Lung (tissue), 12 donors: ENCODE data around the gene CCDC146. TPM values are rescaled to one million over a fixed set of nuclear protein-coding genes. Genes with fewer than 3 reads are reported as not detected.
"Not testable (repeated sequence)": the region's sequence is repeated elsewhere in the genome, so short reads cannot be mapped to it uniquely, and the experiment has no call there.

Experiments used
- ATAC-seq: fragments of 200-7000 bp; cut with Tn5 transposase; one replicate; pipeline ENCODE4 v1.9.1; 2020; ENCODE audit warnings: moderate number of reproducible peaks; ENCODE audit not compliant: insufficient read depth, low FRiP score
- DNase-seq, 3 donors: peaks; one replicate each; pipeline ENCODE4 v3.0.0-alpha.2; 2013 to 2017
- H3K27ac ChIP-seq, 2 donors: one replicate each; pipeline ENCODE4 v1.5.1; 2013; ENCODE audit warnings: mild to moderate bottlenecking in 2 of 2, moderate library complexity in 2 of 2, control low read depth in 1 of 2, inconsistent platforms in 1 of 2, low read depth in 1 of 2, low read length in 1 of 2
- H3K27me3 ChIP-seq, 3 donors: one replicate each; pipeline ENCODE4 v1.5.1; 2013; ENCODE audit warnings: low read length in 2 of 3; ENCODE audit not compliant: control insufficient read depth in 3 of 3, insufficient read depth in 3 of 3
- H3K36me3 ChIP-seq, 4 donors: one replicate each; pipeline ENCODE4 v1.5.1; 2013; ENCODE audit warnings: low read length in 4 of 4, mild to moderate bottlenecking in 1 of 4, moderate library complexity in 1 of 4; ENCODE audit not compliant: control insufficient read depth in 4 of 4, insufficient read depth in 4 of 4
- H3K4me1 ChIP-seq, 5 donors: one replicate each; pipeline ENCODE4 v1.5.1; 2013; ENCODE audit warnings: low read length in 5 of 5, mild to moderate bottlenecking in 2 of 5, moderate library complexity in 1 of 5; ENCODE audit not compliant: control insufficient read depth in 5 of 5, insufficient read depth in 5 of 5
- H3K4me3 ChIP-seq: one replicate; pipeline ENCODE4 v1.5.1; 2013; ENCODE audit warnings: mild to moderate bottlenecking, control low read depth, moderate library complexity
- H3K9ac ChIP-seq, 2 donors: one replicate each; pipeline ENCODE4 v1.5.1; 2013; ENCODE audit warnings: low read length in 2 of 2, control low read depth in 1 of 2; ENCODE audit not compliant: insufficient read depth in 1 of 2
- H3K9me3 ChIP-seq, 4 donors: one replicate each; pipeline ENCODE4 v1.5.1; 2013; ENCODE audit warnings: low read length in 3 of 4, mild to moderate bottlenecking in 1 of 4, moderate library complexity in 1 of 4; ENCODE audit not compliant: control insufficient read depth in 4 of 4, insufficient read depth in 3 of 4
- WGBS, 2 donors: extraction: QIAGEN DNeasy Blood & Tissue Kit; methylation state at CpG; one replicate each; pipeline ENCODE4 v1.1.7; 2013; 5-methylcytosine and 5-hydroxymethylcytosine counted together
- polyA plus RNA-seq, 2 donors: library from polyadenylated mRNA; stranded (reverse); fragments of 200-250 nt; gene quantifications; one replicate each; pipeline ENCODE4 v1.2.1, GENCODE V29; 2013
- total RNA-seq, 2 donors: library from RNA; depleted of rRNA in 1 of 2; stranded (reverse); fragments of >200 nt in 1 of 2; gene quantifications; one replicate each; pipeline ENCODE4 v1.2.1, GENCODE V29; 2014 to 2021
- TF ChIP-seq, protein P1 (sequence below): IDR thresholded peaks from 2 replicates; pipeline ENCODE4 v1.5.1; 2012; ENCODE audit warnings: mild to moderate bottlenecking; ENCODE audit errors: control extremely low read depth, extremely low read depth
- donor health status: control.
- donor health status: control.
- donor health status: Bipolar disorder and iron deficiency.
- donor health status: healthy.
- donor health status: DM: yes; HTN: yes; CAD: no.

The CCDC146 gene
- total and polyA plus RNA-seq, 4 donors = 8.4 to 29.6 (median 17.4) TPM

DNA sequence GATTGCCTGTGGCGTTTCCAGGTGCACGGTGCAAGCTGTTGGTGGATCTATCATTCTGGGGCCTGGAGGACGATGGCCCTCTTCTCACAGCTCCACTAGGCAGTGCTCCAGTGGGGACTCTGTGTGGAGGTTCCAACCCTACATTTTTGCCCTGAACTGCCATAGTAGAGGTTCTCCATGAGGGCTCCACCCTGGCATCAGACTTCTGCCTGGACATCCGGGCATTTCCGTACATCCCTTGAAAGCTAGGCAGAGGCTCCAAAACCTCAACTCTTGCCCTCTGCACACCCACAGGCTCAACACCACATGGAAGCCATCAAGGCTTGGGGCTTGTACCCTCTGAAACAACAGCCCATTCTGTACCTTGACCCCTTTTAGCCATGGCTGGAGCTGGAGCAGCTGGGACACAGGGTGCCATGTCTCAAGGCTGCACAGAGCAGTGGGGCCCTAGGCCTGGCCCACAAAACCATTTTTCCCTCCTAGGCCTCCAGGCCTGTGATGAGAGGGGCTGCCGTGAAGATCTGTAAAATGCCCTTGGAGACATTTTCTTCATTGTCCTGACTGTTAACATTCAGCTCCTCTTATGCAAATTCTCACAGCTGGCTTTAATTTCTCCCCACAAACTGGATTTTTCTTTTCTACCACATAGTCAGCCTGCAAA, 87.2 kb downstream of the CCDC146 start:
- TF ChIP-seq, protein P1, sequence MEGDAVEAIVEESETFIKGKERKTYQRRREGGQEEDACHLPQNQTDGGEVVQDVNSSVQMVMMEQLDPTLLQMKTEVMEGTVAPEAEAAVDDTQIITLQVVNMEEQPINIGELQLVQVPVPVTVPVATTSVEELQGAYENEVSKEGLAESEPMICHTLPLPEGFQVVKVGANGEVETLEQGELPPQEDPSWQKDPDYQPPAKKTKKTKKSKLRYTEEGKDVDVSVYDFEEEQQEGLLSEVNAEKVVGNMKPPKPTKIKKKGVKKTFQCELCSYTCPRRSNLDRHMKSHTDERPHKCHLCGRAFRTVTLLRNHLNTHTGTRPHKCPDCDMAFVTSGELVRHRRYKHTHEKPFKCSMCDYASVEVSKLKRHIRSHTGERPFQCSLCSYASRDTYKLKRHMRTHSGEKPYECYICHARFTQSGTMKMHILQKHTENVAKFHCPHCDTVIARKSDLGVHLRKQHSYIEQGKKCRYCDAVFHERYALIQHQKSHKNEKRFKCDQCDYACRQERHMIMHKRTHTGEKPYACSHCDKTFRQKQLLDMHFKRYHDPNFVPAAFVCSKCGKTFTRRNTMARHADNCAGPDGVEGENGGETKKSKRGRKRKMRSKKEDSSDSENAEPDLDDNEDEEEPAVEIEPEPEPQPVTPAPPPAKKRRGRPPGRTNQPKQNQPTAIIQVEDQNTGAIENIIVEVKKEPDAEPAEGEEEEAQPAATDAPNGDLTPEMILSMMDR = no peak
- Histone ChIP-seq H3K27ac (no peak overlapping the region), H3K4me1 (no peaks in the 10 kb centered on the region), H3K9me3 (peaks cover 0 to 11% (median 4%) of the 10 kb centered on the region in 4 donors), H3K36me3 (no peaks in the 10 kb centered on the region), H3K4me3 (no peak overlapping the region), H3K9ac (no peak overlapping the region), H3K27me3 (no peaks in the 10 kb centered on the region)
- no peak for DNase-seq
- ATAC-seq = no peak
- 97 to 98% methylated on average over 6 of the region's 6 CpGs for WGBS, 2 donors

DNA sequence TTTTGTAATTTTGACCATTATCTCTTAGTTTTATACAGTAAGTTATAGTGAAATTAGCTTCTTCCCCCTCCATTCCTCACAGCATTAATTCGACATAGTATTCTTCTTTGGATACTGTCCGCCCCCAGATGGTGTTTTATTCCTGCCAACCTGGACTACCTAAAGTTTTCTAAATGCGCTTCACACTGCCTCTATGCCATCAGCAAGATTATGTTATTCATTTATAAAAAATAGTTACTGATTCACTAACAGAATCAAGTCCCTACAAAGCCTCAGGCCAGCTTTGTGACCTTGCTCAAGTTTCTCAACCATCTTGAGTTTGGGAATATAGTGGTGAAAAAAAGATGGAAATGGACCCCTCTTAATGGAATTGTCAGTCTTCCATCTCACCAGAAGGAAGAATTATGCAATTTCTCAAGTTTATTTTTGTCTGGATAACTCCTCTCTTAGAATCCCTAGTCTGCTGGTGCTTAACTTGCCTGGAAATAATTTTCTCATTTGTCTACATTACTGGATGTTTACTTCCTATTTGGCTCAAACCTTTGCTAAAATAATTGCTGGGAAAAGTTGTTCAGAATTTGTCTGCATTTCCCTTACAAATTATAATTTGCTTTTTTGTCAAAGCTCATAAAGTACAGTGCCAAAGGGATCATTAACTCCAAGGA, 93.9 kb downstream of the CCDC146 start:
- WGBS, 2 donors = 95 to 96% methylated on average over 3 of the region's 3 CpGs
- Histone ChIP-seq H3K9ac (no peak overlapping the region), H3K9me3 (peaks cover 0 to 2% (median 0%) of the 10 kb centered on the region in 4 donors), H3K27me3 (no peaks in the 10 kb centered on the region), H3K36me3 (peaks cover 0 to 4% (median 0%) of the 10 kb centered on the region in 4 donors), H3K27ac (no peak overlapping the region), H3K4me1 (no peaks in the 10 kb centered on the region), H3K4me3 (no peak overlapping the region)
- DNase-seq = no peak
- TF ChIP-seq, protein P1 = no peak
- no peak for ATAC-seq

DNA sequence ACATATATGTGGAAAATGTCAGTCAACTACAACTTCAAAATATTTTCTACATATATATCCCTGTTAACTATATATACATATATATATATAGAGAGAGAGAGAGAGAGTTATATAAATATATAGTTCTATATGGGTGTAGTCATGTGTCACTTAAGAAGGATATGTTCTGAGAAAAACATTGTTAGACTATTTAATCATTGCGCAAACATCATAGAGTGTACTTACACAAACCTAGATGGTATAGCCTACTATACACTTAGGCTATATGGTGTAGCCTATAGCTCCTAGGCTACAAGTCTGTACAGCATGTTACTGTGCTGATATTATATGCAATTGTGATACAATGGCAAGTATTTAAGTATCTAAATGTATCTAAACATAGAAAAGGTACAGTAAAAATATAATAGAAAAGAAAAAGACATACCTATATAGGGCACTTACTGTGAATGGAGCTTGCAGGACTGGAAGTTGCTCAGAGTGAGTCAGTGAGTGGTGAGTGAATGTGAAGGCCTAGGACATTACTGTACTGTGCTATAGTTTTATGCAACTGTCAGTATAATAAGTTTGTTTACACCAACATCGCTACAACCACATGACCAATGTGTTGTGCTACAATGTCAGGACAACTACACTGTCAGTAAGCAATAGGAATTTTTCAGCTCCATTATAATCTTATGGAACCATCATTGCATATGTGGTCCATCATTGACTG, 95.2 kb downstream of the CCDC146 start:
- no peak overlapping the region for H3K27ac ChIP-seq
- H3K4me1 ChIP-seq = no peaks in the 10 kb centered on the region
- peaks cover 0 to 2% (median 0%) of the 10 kb centered on the region in 4 donors for H3K9me3 ChIP-seq
- H3K36me3 ChIP-seq = peaks cover 0 to 4% (median 0%) of the 10 kb centered on the region in 4 donors
- TF ChIP-seq, protein P1 = no peak
- 97 to 98% methylated on average over 2 of the region's 2 CpGs for WGBS, 2 donors
- ATAC-seq = no peak
- no peak overlapping the region for H3K4me3 ChIP-seq
- no peaks in the 10 kb centered on the region for H3K27me3 ChIP-seq
- no peak overlapping the region for H3K9ac ChIP-seq
- no peak for DNase-seq

DNA sequence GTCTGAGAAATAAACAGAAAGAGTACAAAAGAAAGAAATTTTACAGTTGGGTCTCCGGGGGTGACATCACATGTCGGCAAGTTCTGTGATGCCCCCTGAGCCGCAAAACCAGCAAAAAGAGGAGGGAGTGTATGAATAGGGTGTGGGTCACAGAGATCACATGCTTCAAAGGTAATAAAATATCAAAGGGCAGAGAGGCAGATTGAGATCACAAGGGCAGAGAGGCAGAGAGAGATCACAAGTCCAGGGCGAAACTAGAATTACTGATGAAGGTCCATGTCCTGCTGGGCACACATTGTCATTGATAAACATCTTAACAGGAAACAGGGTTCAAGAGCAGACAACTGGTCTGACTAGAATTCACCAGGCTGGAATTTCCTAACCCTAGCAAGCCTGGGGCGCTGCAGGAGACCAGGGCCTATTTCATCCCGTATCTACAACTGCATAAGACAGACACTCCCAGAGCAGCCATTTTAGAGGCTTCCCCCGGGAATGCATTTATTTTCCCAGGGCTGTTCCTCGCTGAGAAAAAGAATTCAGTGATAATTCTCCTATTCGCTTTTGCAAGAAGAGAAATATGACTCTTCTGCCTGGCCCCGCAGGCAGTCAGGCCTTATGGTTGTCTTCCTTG, 97.4 kb downstream of the CCDC146 start:
- not testable (repeated sequence) for H3K4me3 ChIP-seq, H3K36me3 ChIP-seq, H3K9ac ChIP-seq, H3K27me3 ChIP-seq, ATAC-seq, H3K27ac ChIP-seq, H3K4me1 ChIP-seq, H3K9me3 ChIP-seq, DNase-seq
- 88 to 96% methylated on average over 10 of the region's 10 CpGs for WGBS, 2 donors
